Activated CD4-positive, alpha-beta T cell treated with anti-CD3 and anti-CD28 coated beads, Interleukin-2, amount 50 U/mL, for 24 hours (primary cell): ENCODE results near the gene ZBTB32.

Source experiments
- DNase-seq, 2 donors: peaks; one replicate each; pipeline ENCODE4 v3.0.0-alpha.2; 2020; ENCODE audit warnings: low read depth in 1 of 2, low spot score in 1 of 2

ZBTB32 gene

DNA sequence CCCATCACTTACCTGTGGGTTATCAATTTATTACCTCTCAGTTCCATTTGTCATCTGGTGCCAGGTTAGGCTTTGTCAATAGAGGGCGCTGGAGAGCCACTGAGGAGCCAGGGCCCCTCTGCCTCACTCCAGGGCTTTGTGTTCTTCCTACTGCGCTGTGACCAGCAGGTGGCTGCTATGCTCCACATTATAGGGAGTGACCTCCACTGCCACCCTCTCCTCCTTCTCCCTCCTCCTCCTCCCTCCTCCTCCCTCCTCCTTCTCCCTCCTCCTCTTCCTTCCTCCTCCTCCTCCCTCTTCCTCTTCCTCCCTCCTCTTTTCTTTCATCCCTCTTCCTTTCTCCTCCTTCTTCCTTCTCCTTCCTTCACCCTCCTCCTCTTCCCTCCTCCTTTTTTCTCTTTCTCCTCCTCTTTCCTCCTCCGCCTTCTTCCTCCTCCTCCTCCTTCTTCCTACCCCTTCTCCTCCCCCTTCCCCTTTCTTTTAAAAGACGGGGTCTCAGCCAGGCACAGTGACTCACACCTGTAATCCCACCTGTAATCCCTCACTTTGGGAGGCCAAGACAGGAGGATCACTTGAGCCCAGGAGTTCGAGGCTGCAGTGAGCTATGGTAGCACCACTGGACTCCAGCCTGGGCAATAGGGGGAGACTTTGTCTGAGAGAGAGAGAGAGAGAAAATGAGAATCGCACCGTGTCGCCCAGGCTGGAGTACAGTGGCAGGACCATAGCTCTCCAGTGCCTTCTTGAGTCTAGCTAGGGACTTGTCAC, 10.3 kb upstream of the ZBTB32 start:
- DNase-seq, result peak; percentile 82 to 91

- DNase-seq, result no peak
These were observed 8.4 kb upstream of the ZBTB32 start for GRCh38 chr19:35695895-35696422.

DNA sequence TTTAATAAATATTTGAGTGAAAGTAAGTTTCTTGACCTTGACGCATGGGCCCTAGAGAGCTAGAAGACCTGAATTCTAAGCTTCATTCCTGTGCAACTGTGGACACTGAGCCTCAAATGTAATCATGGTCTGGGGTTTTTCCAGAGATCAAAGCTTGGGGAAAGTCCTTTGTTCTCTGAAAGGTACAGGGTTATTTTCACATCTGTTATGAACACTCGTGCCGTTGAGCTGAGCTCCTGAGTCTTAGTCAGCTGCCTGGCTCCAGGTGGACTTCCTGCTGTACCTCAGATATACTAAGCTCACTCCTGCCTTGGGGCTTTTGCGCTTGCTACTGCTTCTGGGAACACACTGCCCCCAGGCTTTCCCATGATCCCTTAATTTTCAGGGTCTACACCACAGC, 7.5 kb upstream of the ZBTB32 start:
- DNase-seq, result no peak

GRCh38 chr19:35702223-35703012, 1.9 kb upstream of the ZBTB32 start:
- peak; percentile 70 to 93 for DNase-seq

DNA sequence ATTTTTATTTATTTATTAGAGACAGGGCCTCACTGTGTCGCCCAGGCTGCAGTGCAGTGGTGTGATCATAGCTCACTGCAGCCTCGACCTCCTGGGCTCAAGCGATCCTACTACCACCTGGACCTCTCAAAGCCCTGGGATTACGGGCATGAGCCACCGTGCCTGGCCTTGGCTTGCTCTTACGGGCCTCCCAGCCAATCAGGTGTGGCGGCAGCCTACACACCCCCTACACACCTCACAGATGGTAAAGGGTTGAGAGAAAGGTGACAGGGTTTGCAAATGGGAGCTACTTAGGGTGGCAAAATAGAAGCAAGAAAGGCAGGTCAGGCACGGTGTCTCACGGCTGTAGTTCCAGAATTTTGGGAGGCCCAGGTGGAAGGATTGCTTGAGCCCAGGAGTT, 1.0 kb upstream of the ZBTB32 start:
- DNase-seq, result no peak

DNA sequence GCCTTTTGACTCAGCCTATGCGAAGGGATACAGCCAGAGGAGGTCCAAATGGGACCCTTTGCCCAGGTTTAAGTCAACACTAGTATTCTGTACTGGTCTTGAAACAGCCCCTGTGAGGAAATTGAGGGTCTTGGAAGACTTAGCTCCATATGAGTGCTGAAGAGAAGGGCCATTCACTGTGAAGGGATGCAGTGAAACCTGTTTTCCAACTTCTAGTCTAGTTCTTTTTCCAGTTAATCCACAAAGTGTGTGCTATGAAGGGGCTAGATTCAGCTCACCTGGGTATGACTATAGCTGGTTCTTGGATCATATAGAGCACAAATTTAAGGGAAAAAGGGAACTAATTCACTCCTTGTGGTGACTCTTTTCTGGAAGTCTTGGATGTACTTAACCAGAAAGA, 4.0 kb downstream of the ZBTB32 start:
- no peak for DNase-seq

GRCh38 chr19:35710784-35711723, 6.7 kb downstream of the ZBTB32 start:
- peak; percentile 40 to 73 for DNase-seq

DNA sequence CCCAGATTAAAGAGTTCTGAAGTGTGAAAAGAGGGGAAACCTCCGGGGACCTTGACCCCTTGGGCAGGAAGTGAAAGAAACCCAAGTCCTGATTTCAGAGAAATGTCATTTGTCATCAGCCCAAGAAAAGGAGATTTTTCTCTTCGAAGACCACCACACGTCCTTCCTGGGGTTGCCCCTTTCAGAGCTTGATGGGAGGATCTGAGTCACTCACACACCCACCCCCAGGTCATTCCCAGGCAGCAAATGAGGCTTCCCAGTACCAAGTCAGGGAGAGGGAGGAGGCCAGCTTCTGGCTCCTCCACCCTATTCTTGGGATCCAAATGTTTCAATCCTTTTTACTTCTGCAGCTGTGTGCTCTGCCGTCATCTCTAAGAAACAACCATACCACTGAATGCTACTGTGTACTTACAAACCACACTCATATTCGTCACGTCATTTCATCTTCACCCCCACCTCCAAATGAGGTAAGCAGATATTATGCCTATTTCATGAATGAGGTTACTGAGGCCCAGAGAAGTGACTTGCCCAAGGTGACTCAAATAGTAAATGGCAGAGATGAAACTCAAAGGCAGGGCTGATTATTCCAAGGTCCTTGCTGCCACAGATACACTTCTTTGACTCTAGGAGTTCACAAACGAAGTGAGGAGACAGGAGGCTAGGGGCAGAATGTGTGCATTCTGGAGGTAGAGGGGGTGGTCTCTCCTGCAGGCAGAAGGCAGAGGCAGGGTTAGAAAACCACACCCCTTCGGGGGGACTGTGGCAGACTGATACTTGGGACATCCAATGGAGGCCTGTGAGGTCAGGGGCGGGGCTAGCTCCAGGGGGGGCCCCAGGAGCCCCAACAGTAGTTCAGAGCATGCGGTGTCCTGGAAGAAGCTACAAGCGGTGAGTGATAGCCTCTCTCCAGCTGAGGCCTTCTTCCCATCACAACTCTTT, 8.5 kb downstream of the ZBTB32 start:
- peak; percentile 46 to 66 for DNase-seq

DNA sequence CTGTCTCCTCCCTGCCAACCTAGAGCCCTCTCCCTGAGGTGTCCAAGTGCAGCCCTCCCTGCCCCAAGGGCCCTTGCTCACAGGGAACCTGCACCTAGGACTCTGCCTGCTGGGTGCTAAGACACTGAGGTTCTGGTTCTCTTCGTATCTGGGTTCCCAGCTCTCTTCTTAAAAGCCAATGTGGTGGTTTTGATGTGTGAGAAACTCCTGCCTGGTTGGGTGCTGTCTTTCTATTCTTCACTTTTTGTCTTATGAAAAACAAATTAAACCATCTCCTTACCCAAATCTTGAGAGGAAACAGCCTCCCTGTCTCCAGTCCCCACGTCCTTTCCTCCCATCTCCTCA, 9.1 kb downstream of the ZBTB32 start:
- no peak for DNase-seq

- no peak for DNase-seq
These were observed 9.6 kb downstream of the ZBTB32 start for GRCh38 chr19:35713904-35714495.

GRCh38 chr19:35714601-35715354, 10.4 kb downstream of the ZBTB32 start:
- DNase-seq, result no peak

- DNase-seq, result no peak
These were observed 11.0 kb downstream of the ZBTB32 start for GRCh38 chr19:35715355-35715809.

DNA sequence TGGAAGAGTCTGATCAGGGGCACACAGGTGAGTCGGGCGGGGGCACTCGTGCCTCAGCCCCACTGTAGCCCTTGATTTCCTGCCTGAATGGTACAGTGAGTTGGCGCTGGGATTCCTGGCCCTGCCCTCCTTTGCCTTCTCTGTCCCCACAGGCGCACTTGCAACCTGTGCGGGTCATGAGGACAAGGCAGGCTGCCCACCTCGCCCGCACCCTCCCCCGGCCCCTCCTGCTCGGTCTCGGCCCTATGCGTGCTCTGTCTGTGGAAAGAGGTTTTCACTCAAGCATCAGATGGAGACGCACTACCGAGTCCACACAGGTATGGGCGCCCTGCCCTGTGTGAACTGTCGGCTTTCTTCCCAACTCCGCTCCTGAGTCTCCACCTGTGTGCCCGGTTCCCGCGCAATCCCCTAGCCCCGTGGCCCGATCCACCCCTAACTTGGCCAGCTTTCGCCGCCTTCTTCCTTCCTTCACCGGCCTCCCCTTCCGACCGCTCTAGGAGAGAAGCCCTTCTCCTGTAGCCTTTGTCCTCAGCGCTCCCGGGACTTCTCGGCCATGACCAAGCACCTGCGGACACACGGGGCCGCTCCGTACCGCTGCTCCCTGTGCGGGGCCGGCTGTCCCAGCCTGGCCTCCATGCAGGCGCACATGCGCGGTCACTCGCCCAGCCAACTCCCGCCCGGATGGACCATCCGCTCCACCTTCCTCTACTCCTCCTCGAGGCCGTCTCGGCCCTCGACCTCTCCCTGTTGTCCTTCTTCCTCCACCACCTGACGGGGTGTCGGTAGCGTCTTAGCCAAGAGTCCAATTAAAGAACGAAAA, 11.8 kb downstream of the ZBTB32 start:
- no peak for DNase-seq

- peak; percentile 62 to 97 for DNase-seq
These were observed 12.7 kb downstream of the ZBTB32 start for GRCh38 chr19:35716801-35717664.

- DNase-seq, result peak in 1 of 2 donors; percentile 83
These were observed 13.4 kb downstream of the ZBTB32 start, which contains the start of gene KMT2B for GRCh38 chr19:35717665-35718344. TSS of gene KMT2B (plus strand) at chr19:35718003. CDS start at chr19:35718019, 16 bp downstream.

DNA sequence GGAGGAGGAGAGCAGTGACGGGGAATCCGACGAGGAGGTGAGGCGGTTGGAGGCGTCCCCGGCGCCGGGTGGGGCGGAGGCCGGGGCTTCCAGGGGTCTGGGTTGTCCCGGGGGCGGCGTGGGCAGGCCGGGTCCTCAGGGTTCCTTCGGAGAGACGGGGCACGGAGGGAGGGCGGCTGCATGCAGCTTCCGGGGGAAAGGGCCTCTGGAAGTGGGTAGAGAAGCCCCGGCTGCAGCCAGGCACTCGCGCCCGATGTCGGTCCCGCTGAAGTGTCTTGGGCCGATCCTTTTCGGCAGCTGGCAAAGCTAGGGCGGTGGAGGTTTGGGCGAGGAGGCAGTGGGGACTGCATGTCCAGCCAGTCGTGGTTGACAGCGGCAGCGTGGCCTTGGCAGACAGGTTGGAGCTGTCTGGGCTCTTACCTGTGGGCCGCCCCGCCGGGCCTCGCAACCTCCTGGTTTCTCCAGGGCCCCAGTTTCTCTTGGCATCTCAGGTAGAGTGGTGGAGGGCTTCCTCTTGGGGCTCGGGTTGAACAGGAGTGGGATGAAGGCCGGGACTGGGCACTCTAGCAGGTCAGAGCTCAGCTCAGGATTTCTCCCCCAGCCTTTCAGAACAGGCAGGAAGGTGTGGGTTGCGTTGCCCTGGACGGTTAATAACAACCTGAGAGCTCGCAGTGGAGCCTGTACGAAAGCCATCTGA, 14.1 kb downstream of the ZBTB32 start:
- DNase-seq, result no peak
